C4-2B (cell line): ENCODE measurements around the gene PPEF2.

Experiments used
- CTCF ChIP-seq: fragments of 450-650 bp; conservative IDR thresholded peaks from 2 replicates; pipeline ENCODE4 v1.5.1; 2017; ENCODE audit warnings: mild to moderate bottlenecking
- ZFX ChIP-seq: fragments of 450-650 bp; IDR thresholded peaks from 2 replicates; pipeline ENCODE4 v1.6.1; 2017

- TF ChIP-seq CTCF (no peak), ZFX (no peak)
Observed at GRCh38 chr4:75841641-75842520, 60.4 kb downstream of the PPEF2 start.
